GM23338 (cell line): ENCODE results near the gene RFX8. TPM values are rescaled to one million over a fixed set of nuclear protein-coding genes. Genes with fewer than 3 reads are reported as not detected.

Experiments
- ATAC-seq: fragments of 200-7000 bp; cut with Tn5 transposase; 3 replicates; pipeline ENCODE4 v1.9.1; 2020
- DNase-seq: peaks from one replicate; pipeline ENCODE4 v3.0.0-alpha.2; 2015; ENCODE audit warnings: low spot score
- H2AFZ ChIP-seq: fragments of 200-600 bp; sonication (generic); 2 replicates; pipeline ENCODE4 v1.8.0; 2016; ENCODE audit warnings: antibody characterized with exemption, mild to moderate bottlenecking, moderate library complexity
- H3F3A ChIP-seq: fragments of 200-600 bp; sonication (generic); replicated peaks from 2 replicates; pipeline ENCODE4 v1.8.0; 2017; ENCODE audit warnings: antibody characterized with exemption, mixed run types, low read depth
- H3K27ac ChIP-seq: fragments of 200-600 bp; sonication (generic); 2 replicates; pipeline ENCODE4 v1.6.1; 2016; ENCODE audit warnings: low read depth
- H3K27me3 ChIP-seq: fragments of 200-600 bp; sonication (generic); 2 replicates; pipeline ENCODE4 v1.8.0; 2016; ENCODE audit warnings: mild to moderate bottlenecking, mixed run types, moderate library complexity; ENCODE audit not compliant: insufficient read depth
- H3K36me3 ChIP-seq: fragments of 200-600 bp; sonication (generic); 2 replicates; pipeline ENCODE4 v1.8.0; 2016; ENCODE audit warnings: mild to moderate bottlenecking; ENCODE audit not compliant: insufficient read depth
- H3K4me1 ChIP-seq: fragments of 200-600 bp; sonication (generic); 2 replicates; pipeline ENCODE4 v1.8.0; 2016; ENCODE audit warnings: mild to moderate bottlenecking, moderate library complexity; ENCODE audit not compliant: insufficient read depth
- H3K4me2 ChIP-seq: fragments of 200-600 bp; sonication (generic); 2 replicates; pipeline ENCODE4 v1.7.1; 2017; ENCODE audit warnings: mixed run types
- H3K4me3 ChIP-seq: fragments of 200-600 bp; sonication (generic); 2 replicates; pipeline ENCODE4 v1.6.1; 2016; ENCODE audit warnings: mixed run types
- H3K79me2 ChIP-seq: fragments of 200-600 bp; sonication (generic); replicated peaks from 2 replicates; pipeline ENCODE4 v1.8.0; 2017; ENCODE audit warnings: mild to moderate bottlenecking; ENCODE audit not compliant: insufficient read depth
- H3K9me2 ChIP-seq: fragments of 200-600 bp; sonication (generic); 2 replicates; pipeline ENCODE4 v1.8.0; 2017; ENCODE audit not compliant: insufficient read depth
- H4K20me1 ChIP-seq: fragments of 200-600 bp; sonication (generic); replicated peaks from 2 replicates; pipeline ENCODE4 v1.8.0; 2017; ENCODE audit warnings: mild to moderate bottlenecking; ENCODE audit not compliant: insufficient read depth
- H3K27ac Mint-ChIP-seq: 2 replicates; pipeline ENCODE4 v1.8.0; 2020; ENCODE audit warnings: inconsistent platforms, mild to moderate bottlenecking, moderate library complexity, mixed read lengths
- H3K27me3 Mint-ChIP-seq: 3 replicates; pipeline ENCODE4 v1.8.0; 2022; ENCODE audit warnings: low read depth, mild to moderate bottlenecking, moderate library complexity, mixed read lengths, inconsistent platforms; ENCODE audit not compliant: insufficient read depth, poor library complexity
- H3K36me3 Mint-ChIP-seq: 3 replicates; pipeline ENCODE4 v1.8.0; 2021; ENCODE audit warnings: low read depth, mild to moderate bottlenecking, inconsistent platforms, moderate library complexity, mixed read lengths
- H3K4me1 Mint-ChIP-seq: 3 replicates; pipeline ENCODE4 v1.8.0; 2020; ENCODE audit warnings: mild to moderate bottlenecking, inconsistent platforms, mixed read lengths
- H3K4me3 Mint-ChIP-seq: 3 replicates; pipeline ENCODE4 v1.8.0; 2021; ENCODE audit warnings: moderate library complexity, mild to moderate bottlenecking, inconsistent platforms, mixed read lengths
- H3K9me3 Mint-ChIP-seq: 3 replicates; pipeline ENCODE4 v1.8.0; 2020; ENCODE audit warnings: moderate library complexity, mild to moderate bottlenecking, inconsistent platforms, mixed read lengths
- CREB1 ChIP-seq: fragments of 250-450 bp; sonication (Bioruptor Pico); IDR thresholded peaks from 2 replicates; pipeline ENCODE4 v1.5.0; 2020; ENCODE audit warnings: low read depth, mild to moderate bottlenecking, moderate library complexity
- ETS1 ChIP-seq: IDR thresholded peaks from 2 replicates; pipeline ENCODE4 v1.6.1; 2016; ENCODE audit warnings: antibody characterized with exemption
- EZH2 ChIP-seq: fragments of 200-600 bp; sonication (generic); IDR thresholded peaks from one replicate; pipeline ENCODE4 v1.8.0; 2017; ENCODE audit warnings: antibody characterized with exemption, mild to moderate bottlenecking, low read depth; ENCODE audit not compliant: unreplicated experiment
- EZH2phosphoT487 ChIP-seq: fragments of 200-600 bp; sonication (generic); IDR thresholded peaks from one replicate; pipeline ENCODE4 v1.8.1; 2018; ENCODE audit warnings: antibody characterized with exemption; ENCODE audit not compliant: unreplicated experiment
- JUNB ChIP-seq: IDR thresholded peaks from one replicate; pipeline ENCODE4 v1.6.1; 2016; ENCODE audit warnings: antibody characterized with exemption; ENCODE audit not compliant: unreplicated experiment
- NANOG ChIP-seq: IDR thresholded peaks from 2 replicates; pipeline ENCODE4 v1.6.1; 2016; ENCODE audit warnings: antibody characterized with exemption, borderline replicate concordance
- POLR2AphosphoS5 ChIP-seq: IDR thresholded peaks from 2 replicates; pipeline ENCODE4 v1.6.1; 2016; ENCODE audit warnings: antibody characterized with exemption, low read depth
- STAT1 ChIP-seq: IDR thresholded peaks from one replicate; pipeline ENCODE4 v1.6.1; 2016; ENCODE audit warnings: antibody characterized with exemption; ENCODE audit not compliant: unreplicated experiment
- ZNF114 ChIP-seq: fragments of 250-450 bp; sonication (Bioruptor Pico); IDR thresholded peaks from 2 replicates; pipeline ENCODE4 v1.5.0; 2020; ENCODE audit warnings: mild to moderate bottlenecking, moderate library complexity
- polyA plus RNA-seq: library from polyadenylated mRNA; unstranded; fragments of >200 nt; fragmentation: Nextera tagmentation; extraction: Ambion mirVana; gene quantifications from 2 replicates; pipeline ENCODE4 v1.2.1, GENCODE V29; 2016
- total RNA-seq: library from RNA; depleted of rRNA; stranded (reverse); fragments of >200 nt; shearing (Covaris generic); gene quantifications from 2 replicates; pipeline ENCODE4 v1.2.3, GENCODE V29; 2014
- TF ChIP-seq, protein P1 (sequence below): fragments of 250-450 bp; sonication (Bioruptor Pico); IDR thresholded peaks from 2 replicates; pipeline ENCODE4 v1.5.0; 2020; ENCODE audit warnings: mild to moderate bottlenecking, moderate library complexity

RFX8 gene
- total and polyA plus RNA-seq, 2 experiments from 2014 or later = 0.65 to 1.5 TPM

- H3K9me2 ChIP-seq = no peaks in the 10 kb centered on the region
- H2AFZ ChIP-seq = peak overlapping the region; percentile 95; the same call in 1 of the 2 replicates
- no peak for ATAC-seq
These were observed 10.9 kb upstream of the RFX8 start for GRCh38 chr2:101485856-101486255.

More at GRCh38 chr2:101485856-101486255, 10.9 kb upstream of the RFX8 start:
- Histone ChIP-seq H3K27me3 (no peaks in the 10 kb centered on the region), H3K27ac (no peak overlapping the region), H3K79me2 (no peaks in the 10 kb centered on the region), H3K4me3 (no peak overlapping the region), H3K4me1 (no peaks in the 10 kb centered on the region), H4K20me1 (no peaks in the 10 kb centered on the region), H3K36me3 (no peaks in the 10 kb centered on the region), H3F3A (no peaks in the 10 kb centered on the region), H3K4me2 (no peak overlapping the region)
- H3K36me3 Mint-ChIP-seq = no peaks in the 10 kb centered on the region
- H3K4me3 Mint-ChIP-seq = no peak overlapping the region
- H3K4me1 Mint-ChIP-seq = peaks cover 3% of the 10 kb centered on the region; the same call in 2 of the 3 replicates
- H3K27me3 Mint-ChIP-seq = peaks cover 2% of the 10 kb centered on the region
- no peak overlapping the region for H3K27ac Mint-ChIP-seq
- DNase-seq = no peak
- TF ChIP-seq ETS1 (no peak), POLR2AphosphoS5 (no peak), JUNB (no peak), EZH2phosphoT487 (no peak), STAT1 (no peak), CREB1 (no peak), NANOG (no peak), ZNF114 (no peak), EZH2 (no peak)
- TF ChIP-seq, protein P1, sequence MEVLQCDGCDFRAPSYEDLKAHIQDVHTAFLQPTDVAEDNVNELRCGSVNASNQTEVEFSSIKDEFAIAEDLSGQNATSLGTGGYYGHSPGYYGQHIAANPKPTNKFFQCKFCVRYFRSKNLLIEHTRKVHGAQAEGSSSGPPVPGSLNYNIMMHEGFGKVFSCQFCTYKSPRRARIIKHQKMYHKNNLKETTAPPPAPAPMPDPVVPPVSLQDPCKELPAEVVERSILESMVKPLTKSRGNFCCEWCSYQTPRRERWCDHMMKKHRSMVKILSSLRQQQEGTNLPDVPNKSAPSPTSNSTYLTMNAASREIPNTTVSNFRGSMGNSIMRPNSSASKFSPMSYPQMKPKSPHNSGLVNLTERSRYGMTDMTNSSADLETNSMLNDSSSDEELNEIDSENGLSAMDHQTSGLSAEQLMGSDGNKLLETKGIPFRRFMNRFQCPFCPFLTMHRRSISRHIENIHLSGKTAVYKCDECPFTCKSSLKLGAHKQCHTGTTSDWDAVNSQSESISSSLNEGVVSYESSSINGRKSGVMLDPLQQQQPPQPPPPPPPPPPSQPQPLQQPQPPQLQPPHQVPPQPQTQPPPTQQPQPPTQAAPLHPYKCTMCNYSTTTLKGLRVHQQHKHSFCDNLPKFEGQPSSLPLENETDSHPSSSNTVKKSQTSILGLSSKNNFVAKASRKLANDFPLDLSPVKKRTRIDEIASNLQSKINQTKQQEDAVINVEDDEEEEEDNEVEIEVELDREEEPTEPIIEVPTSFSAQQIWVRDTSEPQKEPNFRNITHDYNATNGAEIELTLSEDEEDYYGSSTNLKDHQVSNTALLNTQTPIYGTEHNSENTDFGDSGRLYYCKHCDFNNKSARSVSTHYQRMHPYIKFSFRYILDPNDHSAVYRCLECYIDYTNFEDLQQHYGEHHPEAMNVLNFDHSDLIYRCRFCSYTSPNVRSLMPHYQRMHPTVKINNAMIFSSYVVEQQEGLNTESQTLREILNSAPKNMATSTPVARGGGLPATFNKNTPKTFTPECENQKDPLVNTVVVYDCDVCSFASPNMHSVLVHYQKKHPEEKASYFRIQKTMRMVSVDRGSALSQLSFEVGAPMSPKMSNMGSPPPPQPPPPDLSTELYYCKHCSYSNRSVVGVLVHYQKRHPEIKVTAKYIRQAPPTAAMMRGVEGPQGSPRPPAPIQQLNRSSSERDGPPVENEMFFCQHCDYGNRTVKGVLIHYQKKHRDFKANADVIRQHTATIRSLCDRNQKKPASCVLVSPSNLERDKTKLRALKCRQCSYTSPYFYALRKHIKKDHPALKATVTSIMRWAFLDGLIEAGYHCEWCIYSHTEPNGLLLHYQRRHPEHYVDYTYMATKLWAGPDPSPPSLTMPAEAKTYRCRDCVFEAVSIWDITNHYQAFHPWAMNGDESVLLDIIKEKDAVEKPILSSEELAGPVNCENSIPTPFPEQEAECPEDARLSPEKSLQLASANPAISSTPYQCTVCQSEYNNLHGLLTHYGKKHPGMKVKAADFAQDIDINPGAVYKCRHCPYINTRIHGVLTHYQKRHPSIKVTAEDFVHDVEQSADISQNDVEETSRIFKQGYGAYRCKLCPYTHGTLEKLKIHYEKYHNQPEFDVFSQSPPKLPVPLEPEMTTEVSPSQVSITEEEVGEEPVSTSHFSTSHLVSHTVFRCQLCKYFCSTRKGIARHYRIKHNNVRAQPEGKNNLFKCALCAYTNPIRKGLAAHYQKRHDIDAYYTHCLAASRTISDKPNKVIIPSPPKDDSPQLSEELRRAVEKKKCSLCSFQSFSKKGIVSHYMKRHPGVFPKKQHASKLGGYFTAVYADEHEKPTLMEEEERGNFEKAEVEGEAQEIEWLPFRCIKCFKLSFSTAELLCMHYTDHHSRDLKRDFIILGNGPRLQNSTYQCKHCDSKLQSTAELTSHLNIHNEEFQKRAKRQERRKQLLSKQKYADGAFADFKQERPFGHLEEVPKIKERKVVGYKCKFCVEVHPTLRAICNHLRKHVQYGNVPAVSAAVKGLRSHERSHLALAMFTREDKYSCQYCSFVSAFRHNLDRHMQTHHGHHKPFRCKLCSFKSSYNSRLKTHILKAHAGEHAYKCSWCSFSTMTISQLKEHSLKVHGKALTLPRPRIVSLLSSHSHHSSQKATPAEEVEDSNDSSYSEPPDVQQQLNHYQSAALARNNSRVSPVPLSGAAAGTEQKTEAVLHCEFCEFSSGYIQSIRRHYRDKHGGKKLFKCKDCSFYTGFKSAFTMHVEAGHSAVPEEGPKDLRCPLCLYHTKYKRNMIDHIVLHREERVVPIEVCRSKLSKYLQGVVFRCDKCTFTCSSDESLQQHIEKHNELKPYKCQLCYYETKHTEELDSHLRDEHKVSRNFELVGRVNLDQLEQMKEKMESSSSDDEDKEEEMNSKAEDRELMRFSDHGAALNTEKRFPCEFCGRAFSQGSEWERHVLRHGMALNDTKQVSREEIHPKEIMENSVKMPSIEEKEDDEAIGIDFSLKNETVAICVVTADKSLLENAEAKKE (CRISPR knock-in tag) = no peak
- H3K9me3 Mint-ChIP-seq = no peaks in the 10 kb centered on the region; the same call in 2 of the 3 replicates
